ENCODE results near the gene JPT1.

JPT1 gene

GRCh38 chr17:75103601-75104554 is 50.4 kb downstream of the JPT1 start:
- DNase-seq = no peak

GRCh38 chr17:75102385-75102821 is 51.9 kb downstream of the JPT1 start:
- no peak for DNase-seq

- no peak for DNase-seq
Observed at GRCh38 chr17:75099881-75100595, 54.3 kb downstream of the JPT1 start.

- no peak for DNase-seq
Observed at GRCh38 chr17:75098861-75099260, 55.5 kb downstream of the JPT1 start.

GRCh38 chr17:75097865-75098264 is 56.4 kb downstream of the JPT1 start:
- DNase-seq = no peak

- DNase-seq = no peak
Observed at GRCh38 chr17:75096082-75096625, 58.2 kb downstream of the JPT1 start.

- no peak for DNase-seq
Observed at GRCh38 chr17:75094871-75095399, 59.4 kb downstream of the JPT1 start.

GRCh38 chr17:75093548-75094158 is 60.7 kb downstream of the JPT1 start:
- DNase-seq = no peak

- DNase-seq = no peak
Observed at GRCh38 chr17:75091855-75092327, 62.4 kb downstream of the JPT1 start.

- no peak for DNase-seq
Observed at GRCh38 chr17:75090871-75091854, 63.1 kb downstream of the JPT1 start.

GRCh38 chr17:75088465-75089417 is 65.6 kb downstream of the JPT1 start:
- no peak for DNase-seq

GRCh38 chr17:75087558-75088453 is 66.5 kb downstream of the JPT1 start, which contains the start of gene SLC16A5:
Gene SLC16A5, plus strand, starts transcription at chr17:75087954. Its CDS starts 5,683 bp downstream, at chr17:75093637.
- no peak for DNase-seq

- no peak for DNase-seq
Observed at GRCh38 chr17:75087182-75087557, 67.1 kb downstream of the JPT1 start.

GRCh38 chr17:75086496-75087181 is 67.7 kb downstream of the JPT1 start:
- no peak for DNase-seq

Measured in activated CD4-positive, alpha-beta T cell treated with anti-CD3 and anti-CD28 coated beads for 1 hour (primary cell).